ENCODE measurements around the gene TMEM248.
"Not testable (repeated sequence)": the region's sequence is repeated elsewhere in the genome, so short reads cannot be mapped to it uniquely, and the experiment has no call there.

Gene TMEM248

DNA sequence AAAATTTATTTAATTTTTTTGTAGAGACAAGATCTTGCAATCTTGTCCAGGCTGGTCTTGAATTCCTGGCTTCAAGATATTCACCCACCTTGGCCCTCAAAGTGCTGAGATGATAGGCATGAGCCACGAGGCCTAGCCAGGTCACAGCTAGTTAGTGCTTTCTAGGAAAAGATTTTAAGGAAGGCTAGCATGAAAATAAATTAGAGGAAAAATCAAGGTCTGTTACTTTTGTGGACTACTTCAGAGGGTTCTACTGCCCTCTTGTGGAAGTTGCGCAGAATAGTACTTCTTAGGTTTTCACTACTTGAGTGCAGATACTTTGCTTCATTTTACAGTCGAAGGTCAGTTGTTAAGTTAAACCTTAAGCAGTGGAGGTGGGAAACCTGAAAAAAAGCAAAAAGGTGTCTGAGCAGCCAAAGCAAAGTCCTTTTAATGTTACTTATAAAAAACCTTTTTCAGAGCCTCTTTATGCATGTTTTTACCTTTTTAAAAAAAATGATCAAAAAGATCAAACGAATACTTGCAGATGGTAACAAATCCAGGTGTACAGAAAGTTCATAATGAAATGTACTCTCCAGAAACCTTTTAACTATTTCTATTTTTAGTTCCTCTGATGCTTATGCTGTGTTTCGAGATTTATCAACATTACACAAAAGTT, 79.7 kb downstream of the TMEM248 start:
- DNase-seq (ENCODE audit: low read depth): peak; percentile 14

DNA sequence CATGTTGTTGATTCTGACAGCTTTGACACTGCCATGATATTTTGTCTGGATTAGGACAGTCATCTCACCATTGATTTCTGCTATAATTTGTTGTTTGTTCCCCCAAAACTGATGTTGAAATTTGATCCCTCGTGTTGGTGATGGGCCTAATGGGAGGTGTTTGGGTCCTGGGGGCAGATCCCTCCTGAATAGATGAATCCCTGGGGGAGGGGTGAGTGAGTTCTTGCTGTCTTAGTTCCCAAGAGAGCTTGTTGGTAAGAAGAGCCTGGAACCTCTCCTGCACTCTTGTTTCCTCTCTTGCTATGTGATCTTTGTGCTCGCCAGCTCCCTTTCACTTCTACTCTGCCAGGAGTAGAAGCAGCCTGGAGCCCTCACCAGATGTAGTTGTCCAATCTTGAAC, 83.1 kb downstream of the TMEM248 start:
- not testable (repeated sequence) for DNase-seq (ENCODE audit: low read depth)

GRCh38 chr7:67006965-67007364, 85.9 kb downstream of the TMEM248 start:
- no peak for DNase-seq (ENCODE audit: low read depth)

Measured in fibroblast of the conjunctiva (primary cell).